NB4 (cell line): ENCODE measurements around the gene ARL4D.

Experiments used
- CTCF ChIP-seq: IDR thresholded peaks from one replicate; pipeline ENCODE4 v1.5.1; 2012; ENCODE audit warnings: low read depth, low read length
- MAX ChIP-seq: IDR thresholded peaks from 2 replicates; pipeline ENCODE4 v1.6.1; 2011; ENCODE audit warnings: low read depth, low read length
- MYC ChIP-seq: IDR thresholded peaks from 2 replicates; pipeline ENCODE4 v1.6.1; 2011; ENCODE audit warnings: low read depth, low read length
- POLR2A ChIP-seq: IDR thresholded peaks from 2 replicates; pipeline ENCODE4 v1.6.1; 2011; ENCODE audit warnings: mild to moderate bottlenecking; ENCODE audit not compliant: insufficient read length; ENCODE audit errors: extremely low read depth

- no peak for TF ChIP-seq POLR2A
- no peak for TF ChIP-seq CTCF
- no peak for TF ChIP-seq MAX
- no peak for TF ChIP-seq MYC
Observed at GRCh38 chr17:43378766-43379165, 20.0 kb upstream of the ARL4D start.
